ENCODE data around the gene LCP1.
"Not testable (repeated sequence)": the region's sequence is repeated elsewhere in the genome, so short reads cannot be mapped to it uniquely, and the experiment has no call there.

The LCP1 gene

GRCh38 chr13:46181377-46181839, 569 bp downstream of the LCP1 start:
- DNase-seq = no peak

DNA sequence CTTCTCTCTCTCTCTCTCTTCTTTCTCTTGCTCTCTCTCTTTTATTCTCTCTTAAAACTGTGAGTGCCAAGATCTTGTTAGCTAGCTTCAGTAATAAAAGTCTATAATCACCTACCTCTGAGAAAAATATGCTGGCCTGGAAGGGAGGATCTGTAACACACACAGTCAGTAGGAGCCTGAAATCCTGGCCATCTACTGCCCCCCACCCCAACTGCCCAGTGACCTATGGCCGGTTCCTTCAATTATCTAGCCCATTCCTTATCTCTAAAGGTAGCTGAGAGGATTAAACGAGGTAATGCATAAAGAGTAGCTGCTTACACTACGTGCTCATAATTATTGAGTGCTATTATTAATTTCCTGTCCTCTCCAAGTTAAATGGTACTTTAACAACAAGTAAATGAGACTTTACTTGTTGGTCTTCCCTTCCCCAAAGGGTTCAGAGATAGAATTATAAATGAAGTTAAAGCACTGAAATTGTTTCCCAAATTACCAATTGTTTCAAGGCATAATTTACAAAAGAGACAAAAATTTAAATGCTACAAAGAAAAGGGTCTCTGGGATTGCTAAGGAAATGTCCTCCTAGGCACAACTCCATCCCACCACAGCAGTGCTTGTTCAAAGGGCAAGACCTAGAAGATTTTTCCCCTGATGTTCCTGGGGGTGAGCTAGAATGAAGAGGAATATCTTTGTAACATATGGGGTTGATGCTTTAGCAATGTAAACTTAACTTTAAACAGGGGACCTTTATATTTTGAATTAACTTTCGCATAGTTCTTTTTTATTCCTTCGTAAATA, 1.8 kb downstream of the LCP1 start:
- no peak for DNase-seq

- DNase-seq = no peak
Measured at GRCh38 chr13:46179491-46179908, 2.5 kb downstream of the LCP1 start.

- DNase-seq = no peak
Measured at GRCh38 chr13:46178821-46179220, 3.2 kb downstream of the LCP1 start.

DNA sequence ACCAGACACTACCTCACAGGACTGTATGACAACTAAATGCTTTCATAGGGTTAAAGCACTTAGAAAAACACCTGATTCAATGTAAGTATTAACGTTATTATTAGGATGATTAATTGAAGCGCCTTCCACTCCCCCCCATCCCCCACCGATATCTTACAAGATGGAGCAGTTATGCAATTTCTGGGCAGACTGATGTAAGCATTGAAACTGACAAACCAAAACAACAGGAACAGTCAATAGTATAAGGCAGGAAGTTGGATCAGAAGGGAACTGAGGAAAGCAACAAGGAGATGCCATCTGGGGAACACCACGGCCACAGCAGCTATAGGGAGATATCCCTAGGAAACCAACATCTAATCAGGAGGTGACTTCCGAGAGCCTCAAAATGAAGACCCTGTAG, 3.8 kb downstream of the LCP1 start:
- DNase-seq = no peak

GRCh38 chr13:46176756-46177155, 5.2 kb downstream of the LCP1 start:
- no peak for DNase-seq

DNA sequence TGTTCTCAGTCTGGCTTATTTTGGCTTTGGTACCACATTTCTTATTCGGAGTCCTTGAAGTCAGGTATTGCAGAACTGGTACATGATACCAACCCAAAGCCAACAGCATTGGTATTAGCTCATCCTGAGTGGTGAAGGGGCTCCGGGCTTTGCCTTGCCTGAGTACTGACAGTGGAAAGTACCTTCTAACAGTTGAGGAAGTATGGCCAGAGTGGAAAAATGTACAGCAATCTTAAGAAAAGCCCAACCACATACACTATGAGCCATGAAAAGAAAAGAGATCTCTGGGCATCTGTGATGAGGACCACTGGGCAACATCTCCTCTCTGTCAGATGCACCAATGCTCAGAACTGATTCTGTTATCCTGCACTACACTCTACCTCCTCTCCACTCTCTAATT, 8.3 kb downstream of the LCP1 start:
- DNase-seq = no peak

DNA sequence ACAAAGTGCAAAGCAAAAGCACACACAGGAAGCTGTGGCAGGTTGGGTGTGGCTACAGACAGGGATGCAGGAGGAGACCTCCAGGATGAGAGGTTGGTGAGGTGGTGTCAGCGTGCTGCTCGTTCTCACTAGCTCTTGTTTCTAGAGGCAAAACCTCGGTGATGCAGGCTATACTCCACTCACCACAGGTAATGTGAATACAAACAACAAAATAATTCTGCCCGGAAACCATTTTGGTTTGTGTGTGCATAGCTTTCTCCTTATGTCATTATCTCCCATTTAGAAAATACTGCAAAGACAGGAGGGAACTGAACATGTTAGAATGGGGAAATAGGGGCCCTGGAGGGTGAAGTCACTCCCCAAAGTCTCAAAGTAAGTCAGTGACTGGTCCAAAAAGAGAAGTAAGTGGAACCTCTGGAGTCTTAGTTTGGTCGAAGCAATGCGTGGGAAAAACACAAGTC, 9.4 kb downstream of the LCP1 start:
- no peak for DNase-seq

- DNase-seq = no peak
Measured at GRCh38 chr13:46171739-46172138, 10.2 kb downstream of the LCP1 start.

DNA sequence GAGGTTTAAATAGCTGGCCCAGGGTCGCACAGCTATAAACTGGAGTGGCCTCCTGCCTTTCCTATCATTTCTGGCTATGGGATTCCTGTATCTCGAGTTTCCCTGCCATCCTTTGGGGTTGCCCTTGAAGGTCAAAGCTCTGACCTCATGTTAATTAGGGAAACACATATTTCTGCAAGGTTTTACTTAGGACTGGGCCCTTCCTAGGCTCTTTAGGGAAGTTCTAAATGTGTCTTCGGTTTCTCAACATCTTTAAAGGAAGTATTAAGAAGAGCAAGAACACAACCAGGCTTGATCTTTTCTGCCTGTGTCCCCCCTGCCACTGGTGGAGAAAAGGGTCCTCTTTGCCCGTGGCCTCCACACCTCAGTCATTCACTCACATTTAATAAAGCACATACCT, 10.8 kb downstream of the LCP1 start:
- no peak for DNase-seq

GRCh38 chr13:46170687-46171086, 11.3 kb downstream of the LCP1 start:
- DNase-seq = no peak

DNA sequence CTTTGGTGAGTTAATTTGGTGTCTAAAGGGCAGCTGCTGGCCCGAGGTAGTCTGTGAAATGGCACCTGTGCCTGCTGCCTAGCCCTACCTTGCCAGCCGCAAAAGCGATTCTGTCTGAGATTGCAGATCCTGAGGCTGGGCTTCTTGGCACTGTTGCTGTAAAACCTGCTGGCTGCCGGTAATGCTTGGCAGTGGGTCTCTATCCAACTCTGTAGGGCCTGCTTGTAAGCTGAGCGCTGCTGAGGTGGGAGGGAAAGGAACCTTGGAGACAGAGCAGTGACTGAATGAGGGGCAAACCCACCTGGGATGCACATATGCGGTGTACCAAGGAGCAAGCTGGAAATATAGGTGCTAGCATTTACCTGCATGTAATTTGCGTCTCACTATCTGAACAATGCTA, 11.7 kb downstream of the LCP1 start:
- no peak for DNase-seq

GRCh38 chr13:46169758-46170157, 12.2 kb downstream of the LCP1 start:
- no peak for DNase-seq

- DNase-seq = no peak
Measured at GRCh38 chr13:46168783-46169182, 13.2 kb downstream of the LCP1 start.

DNA sequence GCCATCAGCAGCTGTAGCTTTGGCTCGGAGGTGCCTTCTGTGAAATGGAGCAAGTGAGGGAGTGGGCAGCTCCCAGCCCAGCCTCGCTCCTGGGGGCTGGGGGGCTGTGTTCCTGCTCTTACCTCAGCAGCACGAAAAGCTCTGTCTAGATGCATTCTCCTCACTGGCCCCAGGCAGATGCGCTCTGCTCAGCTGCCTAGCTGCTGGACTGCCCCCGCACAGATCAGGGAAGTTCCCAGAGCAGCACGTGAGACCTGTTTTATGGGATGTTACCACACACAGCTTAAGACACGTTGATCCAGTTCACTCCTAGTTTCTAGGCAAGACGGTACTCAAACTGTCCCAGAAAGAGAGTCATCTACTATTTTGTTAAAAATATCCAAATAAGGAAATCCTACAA, 13.6 kb downstream of the LCP1 start:
- DNase-seq = no peak

DNA sequence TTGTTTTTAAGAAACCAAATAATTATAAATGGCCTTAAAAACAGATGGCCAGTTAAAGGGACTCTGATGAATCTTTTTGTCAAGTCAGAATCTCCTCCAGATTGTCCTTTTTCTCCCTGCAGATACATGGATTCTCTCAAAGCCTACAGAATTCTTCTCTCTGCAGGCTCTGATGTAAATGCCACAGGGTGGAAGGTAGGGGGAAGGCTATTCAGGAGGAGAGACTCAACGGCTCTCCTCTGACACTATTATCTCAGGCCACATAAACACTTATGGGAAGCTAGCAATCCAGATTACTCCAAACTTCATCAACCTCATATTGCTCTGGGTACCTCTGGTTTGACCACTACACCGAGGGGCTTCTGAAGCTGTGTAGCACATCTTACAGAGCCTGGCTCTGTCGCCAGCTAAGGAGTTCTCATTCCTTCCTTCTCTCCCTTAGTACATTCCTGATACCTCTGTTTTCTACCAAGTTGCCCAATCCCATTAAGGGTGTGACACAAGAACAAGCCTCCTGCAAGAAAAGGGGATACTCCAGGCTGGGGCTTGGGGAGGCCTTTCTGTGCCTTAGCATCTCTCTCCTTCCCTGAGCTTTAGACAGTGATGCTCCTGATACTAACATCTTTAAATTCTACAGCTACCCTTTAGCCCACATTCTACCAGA, 14.9 kb downstream of the LCP1 start:
- DNase-seq = no peak

DNA sequence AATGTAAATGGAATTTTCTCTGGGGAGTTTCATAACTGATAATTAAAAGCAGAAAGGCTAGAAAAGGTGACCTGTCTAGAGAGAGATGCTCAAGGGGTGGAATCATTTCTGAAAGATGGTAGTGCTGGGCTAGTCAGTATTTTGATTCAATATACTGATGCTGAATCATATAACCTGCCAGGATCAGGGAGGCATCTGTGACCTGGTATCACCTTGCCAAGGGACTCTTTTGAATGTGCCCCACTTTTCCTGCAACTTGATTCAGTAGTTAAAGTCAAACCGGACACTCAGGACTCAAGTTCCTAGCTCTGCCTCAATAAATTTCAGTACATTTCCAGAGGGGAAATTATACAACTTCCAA, 15.8 kb downstream of the LCP1 start:
- no peak for DNase-seq

DNA sequence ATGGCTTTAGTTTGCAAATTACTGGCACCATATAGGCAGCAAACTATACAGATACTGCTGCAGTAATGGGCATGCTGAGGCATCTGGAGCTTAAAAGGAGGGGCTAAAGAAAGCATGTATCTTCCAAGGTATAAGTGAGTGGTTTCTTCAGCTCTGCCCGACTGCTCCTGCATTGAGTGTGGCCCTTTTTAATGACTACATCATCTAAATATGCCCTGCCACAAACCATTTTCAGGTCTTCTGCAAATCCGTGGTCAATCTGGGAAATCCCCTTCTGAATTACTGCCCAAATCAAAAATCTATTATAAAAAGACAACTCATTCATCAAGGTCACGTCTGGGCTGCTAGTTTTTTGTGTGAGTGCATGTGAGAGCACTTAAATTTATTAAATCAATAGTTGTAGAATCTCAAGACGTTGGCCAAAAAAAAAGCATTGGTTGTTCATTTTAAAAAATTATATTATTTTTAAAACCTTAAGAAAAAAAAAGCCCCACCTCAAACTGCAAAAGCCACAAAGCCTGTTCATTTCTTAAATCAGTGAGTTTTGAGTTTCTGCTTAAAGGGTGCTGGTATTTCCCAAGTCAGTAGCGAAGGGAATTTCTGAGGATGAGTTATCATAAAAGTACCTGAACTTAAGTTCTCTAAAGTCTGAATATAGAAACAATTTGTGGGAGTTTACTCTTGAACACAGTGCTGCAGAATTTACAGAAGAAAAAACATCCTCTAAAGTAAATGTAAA, 16.3 kb downstream of the LCP1 start:
- no peak for DNase-seq

GRCh38 chr13:46164661-46165060, 17.3 kb downstream of the LCP1 start:
- no peak for DNase-seq

DNA sequence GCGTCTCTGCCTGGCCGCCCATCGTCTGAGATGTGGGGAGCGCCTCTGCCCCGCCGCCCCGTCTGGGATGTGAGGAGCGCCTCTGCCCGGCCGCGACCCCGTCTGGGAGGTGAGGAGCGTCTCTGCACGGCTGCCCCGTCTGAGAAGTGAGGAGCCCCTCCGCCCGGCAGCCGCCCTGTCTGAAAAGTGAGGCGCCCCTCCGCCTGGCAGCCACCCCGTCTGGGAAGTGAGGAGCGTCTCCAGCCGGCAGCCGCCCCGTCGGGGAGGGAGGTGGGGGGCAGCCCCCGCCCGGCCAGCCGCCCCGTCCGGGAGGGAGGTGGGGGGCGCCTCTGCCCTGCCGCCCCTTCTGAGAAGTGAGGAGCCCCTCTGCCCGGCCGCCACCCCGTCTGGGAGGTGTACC, 19.2 kb downstream of the LCP1 start:
- not testable (repeated sequence) for DNase-seq

DNA sequence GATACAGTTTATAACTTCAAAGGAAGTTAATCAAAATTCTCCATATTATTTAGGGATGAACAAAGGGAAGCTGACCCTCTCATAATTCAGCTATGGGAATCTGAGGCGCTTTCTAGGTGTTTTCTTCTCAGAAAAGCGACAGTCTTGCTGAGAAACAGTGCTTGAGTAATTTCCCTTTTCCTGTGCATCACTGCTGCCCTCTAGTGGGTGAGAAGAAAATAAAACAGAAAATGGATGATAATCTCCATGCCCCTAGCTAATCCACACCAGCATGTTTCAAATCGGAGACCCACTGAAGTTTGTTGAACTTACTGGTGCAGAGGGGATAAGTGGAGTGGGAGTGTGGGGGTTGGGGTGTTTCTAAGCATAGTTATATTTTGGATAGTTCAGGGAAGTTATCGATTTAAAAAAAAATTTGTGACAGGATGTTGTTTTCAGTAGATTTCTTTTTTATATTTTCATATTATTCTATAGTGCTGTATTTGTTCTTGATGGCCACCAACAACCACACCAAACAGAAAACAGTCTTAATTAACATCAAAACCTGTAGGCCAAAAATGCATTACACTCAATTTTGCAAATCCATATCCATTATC, 21.4 kb downstream of the LCP1 start:
- DNase-seq = peak; percentile 23

DNA sequence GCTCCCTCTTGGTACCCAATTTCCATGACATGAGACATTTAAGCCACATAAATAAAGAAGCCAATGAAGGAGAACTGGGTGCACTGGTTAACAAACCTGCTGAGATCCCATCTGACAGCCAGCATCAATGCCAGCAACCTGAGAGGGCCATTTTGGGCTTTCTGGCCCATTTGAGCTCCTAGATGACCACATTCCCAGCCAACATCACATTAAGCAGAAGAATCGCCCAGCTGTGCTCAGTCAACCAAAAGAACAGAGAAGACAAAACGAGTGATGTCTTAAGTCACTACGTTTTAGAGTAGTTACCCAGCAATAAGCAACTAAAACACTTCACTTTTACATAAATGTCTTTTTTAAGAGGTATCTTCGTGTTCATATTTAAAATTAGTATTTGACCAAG, 21.9 kb downstream of the LCP1 start:
- DNase-seq = no peak

- DNase-seq = no peak
Measured at GRCh38 chr13:46158983-46159382, 23.0 kb downstream of the LCP1 start.

Measured in DMS79 (cell line).